Activated CD4-positive, CD25-positive, alpha-beta regulatory T cell treated with anti-CD3 and anti-CD28 coated beads, Interleukin-2, amount 50 U/mL, for 72 hours (primary cell): ENCODE data around the gene HRC.
"Not testable (repeated sequence)": the region's sequence is repeated elsewhere in the genome, so short reads cannot be mapped to it uniquely, and the experiment has no call there.

Source experiments
- DNase-seq: peaks from one replicate; pipeline ENCODE4 v3.0.0; 2021

Gene HRC

GRCh38 chr19:49133621-49134454, 21.4 kb downstream of the HRC start:
- peak; percentile 52 for DNase-seq

DNA sequence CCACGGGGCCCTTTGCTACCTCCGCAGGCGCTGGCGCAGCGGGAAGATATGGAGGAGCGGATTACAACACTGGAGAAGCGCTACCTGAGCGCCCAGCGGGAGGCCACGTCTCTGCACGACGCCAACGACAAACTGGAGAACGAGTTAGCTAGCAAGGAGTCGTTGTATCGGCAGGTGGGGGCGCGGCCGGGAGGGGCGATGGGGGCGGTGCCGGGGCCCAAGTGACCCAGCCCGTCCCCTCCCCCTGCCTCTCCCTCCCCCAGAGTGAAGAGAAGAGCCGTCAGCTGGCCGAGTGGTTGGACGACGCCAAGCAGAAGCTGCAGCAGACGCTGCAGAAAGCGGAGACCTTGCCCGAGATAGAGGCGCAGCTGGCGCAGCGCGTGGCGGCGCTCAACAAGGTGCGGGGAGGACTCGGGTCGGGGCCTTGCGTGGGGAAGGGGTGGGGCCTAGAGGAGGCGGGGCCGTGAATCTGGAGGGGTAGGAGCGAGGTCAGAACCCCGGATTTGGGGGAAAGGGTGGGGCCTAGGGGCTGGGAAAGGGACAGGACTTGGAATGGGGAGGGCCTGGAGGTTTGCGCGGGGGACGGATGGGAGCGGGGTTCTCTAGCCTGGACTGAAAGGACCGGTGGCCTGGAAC, 22.1 kb downstream of the HRC start:
- no peak for DNase-seq

DNA sequence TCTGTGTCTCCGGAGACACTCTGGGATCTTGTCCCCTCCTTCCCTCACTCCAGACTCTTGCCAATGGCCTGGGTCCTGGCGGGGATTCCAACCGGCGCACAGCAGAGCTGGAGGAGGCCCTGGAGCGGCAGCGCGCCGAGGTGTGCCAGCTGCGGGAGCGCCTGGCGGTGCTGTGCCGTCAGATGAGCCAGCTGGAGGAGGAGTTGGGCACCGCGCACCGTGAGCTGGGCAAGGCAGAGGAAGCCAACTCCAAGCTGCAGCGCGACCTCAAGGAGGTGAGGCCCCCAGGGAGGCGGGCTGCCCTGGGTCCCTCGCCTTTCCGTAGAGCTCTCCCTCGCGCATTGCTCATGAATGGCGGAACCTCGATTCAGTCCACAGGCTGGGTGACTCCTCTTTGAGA, 24.9 kb downstream of the HRC start:
- DNase-seq, result no peak

GRCh38 chr19:49129238-49129583, 26.0 kb downstream of the HRC start:
- DNase-seq, result no peak

DNA sequence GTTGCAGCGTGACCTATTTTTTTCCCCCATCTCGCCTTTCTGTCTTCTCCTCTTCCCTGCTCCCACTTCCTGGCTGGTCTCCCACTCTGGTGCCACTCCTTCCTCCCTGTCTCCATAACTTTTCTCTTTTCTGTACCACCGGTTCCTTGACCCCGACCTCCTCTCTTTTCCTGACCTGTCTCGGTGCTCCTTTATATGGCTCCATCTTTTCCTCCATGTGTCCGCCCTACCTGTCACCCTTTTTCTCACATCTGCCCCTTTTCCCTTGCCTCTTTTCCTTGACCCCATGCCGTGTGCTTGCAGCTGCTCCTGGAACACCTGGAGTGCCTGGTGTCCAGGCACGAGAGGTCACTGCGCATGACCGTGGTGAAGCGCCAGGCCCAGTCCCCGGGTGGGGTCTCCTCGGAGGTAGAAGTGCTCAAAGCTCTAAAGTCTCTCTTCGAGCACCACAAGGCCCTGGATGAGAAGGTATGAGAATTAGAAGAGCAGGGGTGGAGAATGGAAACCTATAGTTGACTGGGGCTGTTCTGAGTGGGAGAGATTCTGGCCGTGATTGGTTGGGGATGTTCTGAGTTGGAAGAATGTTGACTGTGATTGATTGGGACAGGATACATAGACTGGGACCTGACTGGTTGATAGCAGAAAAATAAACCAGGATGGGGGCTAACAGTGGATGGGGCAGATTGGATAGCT, 26.5 kb downstream of the HRC start:
- no peak for DNase-seq

DNA sequence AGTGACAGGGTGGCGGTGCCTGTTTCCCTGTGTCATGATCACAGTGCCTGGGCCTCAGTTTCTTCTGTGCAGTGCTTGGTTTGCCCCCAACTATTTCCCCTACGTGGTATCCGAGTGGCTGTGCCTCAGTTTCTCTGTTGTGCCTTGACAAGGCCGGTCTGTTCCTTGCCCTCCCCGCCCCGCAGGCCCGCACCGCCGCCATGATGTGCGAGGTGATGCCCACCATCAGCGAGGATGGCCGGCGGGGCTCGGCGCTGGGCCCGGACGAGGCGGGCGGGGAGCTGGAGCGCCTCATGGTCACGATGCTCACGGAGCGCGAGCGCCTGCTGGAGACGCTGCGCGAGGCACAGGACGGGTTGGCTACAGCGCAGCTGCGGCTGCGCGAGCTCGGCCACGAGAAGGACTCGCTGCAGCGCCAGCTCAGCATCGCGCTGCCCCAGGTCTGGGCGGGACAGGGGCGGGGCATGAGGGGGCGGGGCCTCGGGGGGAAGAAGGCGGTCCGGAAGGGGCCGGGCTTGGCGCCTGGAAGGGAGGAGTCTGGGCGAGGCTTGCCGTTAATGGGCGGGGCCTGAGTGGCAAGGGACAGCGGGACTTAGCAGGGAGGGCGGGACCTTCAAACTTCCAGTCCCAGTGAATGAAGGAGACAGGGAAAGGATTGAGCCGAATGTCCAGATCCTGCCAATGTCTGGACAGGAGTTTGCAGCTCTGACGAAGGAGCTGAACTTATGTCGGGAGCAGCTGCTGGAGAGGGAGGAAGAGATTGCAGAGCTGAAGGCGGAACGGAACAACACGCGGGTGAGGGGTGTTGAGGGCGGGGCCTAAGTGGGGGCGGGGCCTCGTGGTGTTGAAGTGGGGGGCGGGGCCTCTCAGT, 27.3 kb downstream of the HRC start:
- DNase-seq, result peak; percentile 93

DNA sequence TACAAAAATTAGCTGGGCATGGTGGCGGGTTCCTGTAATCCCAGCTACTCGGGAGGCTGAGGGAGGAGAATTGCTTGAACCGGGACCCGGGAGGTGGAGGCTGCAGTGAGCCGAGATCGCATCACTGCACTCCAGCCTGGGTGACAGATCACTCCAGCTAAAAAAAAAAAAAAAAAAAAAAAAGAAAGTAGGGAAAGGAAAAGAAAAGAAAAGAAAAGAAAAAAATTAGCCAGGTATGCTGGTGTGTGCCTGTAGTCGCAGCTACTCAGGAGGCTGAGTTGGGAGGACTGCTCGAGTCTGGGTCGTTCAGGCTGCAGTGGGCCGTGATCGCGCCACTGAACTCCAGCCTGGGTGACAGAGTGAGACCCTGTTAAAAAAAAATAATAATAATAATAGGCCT, 28.0 kb downstream of the HRC start:
- DNase-seq, result not testable (repeated sequence)

- no peak for DNase-seq
These were observed 28.6 kb downstream of the HRC start for GRCh38 chr19:49126575-49126974.

GRCh38 chr19:49125025-49125731, 30.0 kb downstream of the HRC start:
- no peak for DNase-seq

DNA sequence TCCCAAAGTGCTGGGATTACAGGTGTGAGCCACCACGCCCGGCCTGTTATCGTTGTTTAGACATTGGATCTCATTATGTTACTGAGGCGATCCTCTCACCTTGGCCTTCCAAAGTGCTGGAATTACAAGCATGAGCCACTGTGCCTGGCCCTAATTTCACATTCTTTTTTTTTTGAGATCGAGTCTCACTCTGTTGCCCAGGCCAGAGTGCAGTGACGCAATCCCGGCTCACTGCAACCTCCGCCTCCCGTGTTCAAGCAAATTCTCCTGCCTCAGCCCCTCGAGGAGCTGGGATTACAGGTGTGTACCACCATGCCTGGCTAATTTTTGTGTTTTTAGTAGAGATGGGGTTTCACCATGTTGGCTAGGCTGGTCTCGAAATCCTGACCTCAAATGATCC, 31.9 kb downstream of the HRC start:
- not testable (repeated sequence) for DNase-seq

- not testable (repeated sequence) for DNase-seq
These were observed 33.4 kb downstream of the HRC start for GRCh38 chr19:49121841-49122240.

DNA sequence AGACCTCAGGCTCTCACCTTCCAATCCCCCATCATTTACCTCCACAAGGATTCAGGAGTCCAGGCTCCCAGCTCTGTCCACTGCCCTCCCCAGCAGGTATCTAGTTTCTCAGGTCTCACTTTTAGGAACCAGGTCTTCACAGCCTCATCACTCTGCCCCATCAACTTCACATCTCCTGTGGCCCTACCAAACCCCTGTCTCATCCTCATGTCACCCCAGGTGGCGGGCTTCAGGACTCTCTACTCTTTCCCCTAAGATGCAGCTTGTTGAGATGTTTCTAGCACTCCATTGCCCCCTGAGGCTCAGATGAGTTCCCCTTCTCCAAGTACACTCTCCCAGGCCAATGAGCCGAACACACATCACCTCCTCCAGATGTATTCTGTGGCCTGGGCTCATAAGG, 34.3 kb downstream of the HRC start:
- DNase-seq, result no peak

DNA sequence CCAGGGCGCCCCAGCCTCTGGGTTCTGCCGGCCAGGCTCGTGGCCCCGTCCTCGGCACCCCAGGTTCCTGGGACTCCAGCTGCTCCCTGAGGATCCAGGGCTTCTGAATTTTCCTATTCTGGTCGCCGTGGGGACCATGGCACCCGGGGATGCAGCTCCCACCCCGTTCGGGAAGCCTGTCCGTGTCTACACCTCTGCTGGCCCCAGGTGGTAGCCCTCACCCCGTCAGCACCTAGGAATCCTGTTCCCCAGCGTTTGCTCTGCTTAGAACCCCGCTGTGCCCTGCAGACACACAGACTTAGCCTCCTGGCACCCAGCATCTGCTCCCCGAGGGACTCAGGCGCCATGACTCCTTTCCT, 34.9 kb downstream of the HRC start:
- DNase-seq, result no peak

GRCh38 chr19:49119411-49120324, 35.5 kb downstream of the HRC start, which contains the start of gene PPFIA3:
PPFIA3 (plus strand) TSS chr19:49119544; CDS start chr19:49127874, 8,330 bp downstream.
- no peak for DNase-seq

DNA sequence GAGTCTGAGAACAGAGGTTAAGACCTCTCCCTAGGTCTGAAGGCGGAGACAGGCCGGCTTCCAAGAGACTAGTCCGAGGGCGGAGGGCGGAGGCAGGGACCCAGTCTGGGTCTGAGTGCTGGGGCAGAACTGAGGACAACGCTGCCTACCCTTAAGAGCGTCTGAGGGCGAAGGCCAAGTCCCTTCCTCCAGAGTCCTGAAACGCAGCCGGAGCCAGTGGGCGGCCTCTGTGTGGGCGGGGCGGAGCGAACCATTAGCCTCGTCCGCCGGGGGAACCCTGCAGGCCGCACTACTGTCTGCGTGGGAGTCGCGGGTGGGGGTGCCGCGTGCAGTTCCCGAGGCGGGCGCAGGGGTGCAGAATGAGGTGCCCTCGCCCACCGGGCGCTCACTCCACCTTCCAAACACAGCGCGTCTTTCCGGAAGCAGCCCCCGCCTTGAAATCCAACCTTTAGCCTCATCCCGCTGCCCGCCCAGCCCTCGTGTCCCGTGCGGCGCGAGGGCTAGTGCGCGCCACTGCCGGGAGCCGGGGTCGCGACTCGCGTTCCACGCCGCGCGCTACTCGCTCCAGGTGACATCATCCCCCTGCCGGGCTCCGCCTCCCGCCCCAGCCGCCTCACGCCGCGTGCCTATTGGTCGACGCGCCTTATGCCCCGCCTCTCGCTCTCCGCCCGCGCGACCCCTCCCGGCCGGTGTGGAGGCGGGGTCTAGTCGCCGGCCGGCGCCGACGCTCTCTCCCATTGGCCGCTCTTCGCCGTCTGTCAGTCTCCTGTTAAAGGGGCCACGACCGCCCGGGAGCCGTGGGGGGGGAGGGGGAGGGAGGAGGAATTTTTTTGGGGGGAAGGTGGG, 36.4 kb downstream of the HRC start, which contains the start of gene C19orf73:
TSS of gene C19orf73 (minus strand) at position 579 of the 846 bp plus-strand sequence. CDS start at position 458, 121 bp downstream.
- peak; percentile 98 for DNase-seq

- no peak for DNase-seq
These were observed 37.3 kb downstream of the HRC start for GRCh38 chr19:49117677-49118564.

- no peak for DNase-seq
These were observed 38.7 kb downstream of the HRC start for GRCh38 chr19:49116544-49116943.

GRCh38 chr19:49114630-49115363, 40.4 kb downstream of the HRC start:
- peak; percentile 49 for DNase-seq
